CD4-positive, CD25-positive, alpha-beta regulatory T cell (primary cell): ENCODE data around the gene HYAL2. TPM values are rescaled to one million over a fixed set of nuclear protein-coding genes. Genes with fewer than 3 reads are reported as not detected.

Experiments
- ATAC-seq, 2 donors: fragments of 150-1000 bp; cut with Tn5 transposase; one replicate each; pipeline ENCODE4 v1.10.0; 2021; ENCODE audit warnings: low read depth in 2 of 2, moderate number of reproducible peaks in 2 of 2, moderate library complexity in 1 of 2
- DNase-seq, 3 donors: peaks; one replicate each; pipeline versions ENCODE4 v3.0.0 to v3.0.0-alpha.2; 2012 to 2022; ENCODE audit warnings: mixed read lengths in 1 of 3
- H3K27ac ChIP-seq: one replicate; pipeline ENCODE4 v1.7.0; 2013; ENCODE audit warnings: mild to moderate bottlenecking, low read length; ENCODE audit not compliant: insufficient read depth, poor library complexity, severe bottlenecking
- H3K27me3 ChIP-seq: one replicate; pipeline ENCODE4 v1.7.0; 2013; ENCODE audit warnings: low read length; ENCODE audit not compliant: control insufficient read depth, insufficient read depth
- H3K36me3 ChIP-seq: one replicate; pipeline ENCODE4 v1.7.0; 2013; ENCODE audit warnings: mild to moderate bottlenecking, low read length, moderate library complexity; ENCODE audit not compliant: control insufficient read depth, insufficient read depth
- H3K4me1 ChIP-seq: 2 replicates; pipeline ENCODE4 v1.7.0; 2013; ENCODE audit warnings: mild to moderate bottlenecking, low read length; ENCODE audit not compliant: insufficient read depth, control insufficient read depth, poor library complexity, severe bottlenecking
- H3K4me3 ChIP-seq: one replicate; pipeline ENCODE4 v1.7.0; 2013; ENCODE audit warnings: low read depth, mild to moderate bottlenecking, low read length, moderate library complexity
- H3K9me3 ChIP-seq, 2 experiments: 1 replicate in 1 of 2; 2 replicates in 1 of 2; pipeline ENCODE4 v1.7.0; 2013; ENCODE audit warnings: low read length in 2 of 2, mild to moderate bottlenecking in 1 of 2, moderate library complexity in 1 of 2; ENCODE audit not compliant: control insufficient read depth in 2 of 2
- H3K27ac Mint-ChIP-seq, 3 donors: one replicate each; pipeline ENCODE4 v1.8.0; 2020 to 2022; ENCODE audit warnings: mild to moderate bottlenecking in 3 of 3, mixed read lengths in 3 of 3, moderate library complexity in 2 of 3
- H3K27me3 Mint-ChIP-seq: one replicate; pipeline ENCODE4 v1.8.0; 2022; ENCODE audit warnings: mild to moderate bottlenecking, mixed read lengths
- H3K36me3 Mint-ChIP-seq: one replicate; pipeline ENCODE4 v1.8.0; 2020; ENCODE audit warnings: mixed read lengths
- H3K4me1 Mint-ChIP-seq, 4 donors: one replicate each; pipeline ENCODE4 v1.8.0; 2020 to 2022; ENCODE audit warnings: mixed read lengths in 4 of 4, mild to moderate bottlenecking in 1 of 4
- H3K4me3 Mint-ChIP-seq, 4 donors: one replicate each; pipeline ENCODE4 v1.8.0; 2020 to 2022; ENCODE audit warnings: mild to moderate bottlenecking in 4 of 4, mixed read lengths in 4 of 4, moderate library complexity in 3 of 4
- H3K9me3 Mint-ChIP-seq, 7 donors: one replicate each; pipeline ENCODE4 v1.8.0; 2020 to 2022; ENCODE audit warnings: mixed read lengths in 7 of 7, mild to moderate bottlenecking in 3 of 7, moderate library complexity in 2 of 7
- polyA plus RNA-seq, 4 donors: library from polyadenylated mRNA; unstranded; fragments of 300-500 nt; fragmentation: Illumina TruSeq; gene quantifications; one replicate each; pipeline ENCODE4 v1.2.3, GENCODE V29; 2021
- total RNA-seq: library from RNA; stranded (reverse); gene quantifications from one replicate; pipeline ENCODE4 v1.2.3, GENCODE V29; 2022

HYAL2 gene
- total and polyA plus RNA-seq, 5 donors from 2014 or later, result 1.5 to 6.5 (median 4.8) TPM

- Mint-ChIP-seq H3K9me3 (no peaks in the 10 kb centered on the region), H3K4me3 (peak overlapping the region; percentile 77 to 96 (median 93)), H3K27me3 (no peaks in the 10 kb centered on the region), H3K4me1 (peaks cover 2 to 40% (median 11%) of the 10 kb centered on the region in 4 donors), H3K27ac (no peak overlapping the region), H3K36me3 (peaks cover 6% of the 10 kb centered on the region)
- Histone ChIP-seq H3K27ac (no peak overlapping the region), H3K4me1 (peaks cover 31% of the 10 kb centered on the region), H3K27me3 (no peaks in the 10 kb centered on the region), H3K9me3 (no peaks in the 10 kb centered on the region), H3K4me3 (no peak overlapping the region), H3K36me3 (peaks cover 21% of the 10 kb centered on the region)
- no peak for ATAC-seq
- DNase-seq, result no peak
These were observed 3.1 kb upstream of the HYAL2 start for GRCh38 chr3:50325497-50326181.

DNA sequence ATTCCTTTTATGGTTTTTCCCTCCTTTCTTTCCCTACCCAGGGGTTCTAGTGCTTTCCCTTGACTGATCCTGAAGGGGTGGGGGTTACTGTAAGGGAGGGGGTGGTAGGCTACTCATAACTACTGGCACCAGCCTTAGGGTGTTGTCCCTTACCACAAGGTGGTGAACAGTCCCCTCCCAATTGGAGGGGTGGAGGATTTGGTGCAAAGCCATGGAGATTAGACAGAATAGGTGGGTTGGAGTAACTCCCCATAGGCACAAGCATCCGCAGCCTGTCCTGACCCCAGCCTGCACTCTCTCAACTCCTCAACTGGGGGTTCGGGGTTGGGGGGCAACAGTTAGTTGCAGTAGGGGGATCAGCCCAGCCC lies 2.6 kb upstream of the HYAL2 start:
- no peak overlapping the region for H3K27ac ChIP-seq
- Mint-ChIP-seq H3K4me1 (peaks cover 2 to 45% (median 11%) of the 10 kb centered on the region in 4 donors), H3K4me3 (peak overlapping the region in 3 of 4 donors; percentile 37 to 94 (median 80)), H3K27me3 (no peaks in the 10 kb centered on the region), H3K27ac (peak overlapping the region in 2 of 3 donors; percentile 49 to 83), H3K9me3 (no peaks in the 10 kb centered on the region), H3K36me3 (peaks cover 6% of the 10 kb centered on the region)
- no peaks in the 10 kb centered on the region for H3K27me3 ChIP-seq
- no peak overlapping the region for H3K4me3 ChIP-seq
- H3K4me1 ChIP-seq, result peaks cover 37% of the 10 kb centered on the region
- H3K36me3 ChIP-seq, result peaks cover 16% of the 10 kb centered on the region
- no peak for ATAC-seq
- H3K9me3 ChIP-seq, result no peaks in the 10 kb centered on the region
- no peak for DNase-seq

DNA sequence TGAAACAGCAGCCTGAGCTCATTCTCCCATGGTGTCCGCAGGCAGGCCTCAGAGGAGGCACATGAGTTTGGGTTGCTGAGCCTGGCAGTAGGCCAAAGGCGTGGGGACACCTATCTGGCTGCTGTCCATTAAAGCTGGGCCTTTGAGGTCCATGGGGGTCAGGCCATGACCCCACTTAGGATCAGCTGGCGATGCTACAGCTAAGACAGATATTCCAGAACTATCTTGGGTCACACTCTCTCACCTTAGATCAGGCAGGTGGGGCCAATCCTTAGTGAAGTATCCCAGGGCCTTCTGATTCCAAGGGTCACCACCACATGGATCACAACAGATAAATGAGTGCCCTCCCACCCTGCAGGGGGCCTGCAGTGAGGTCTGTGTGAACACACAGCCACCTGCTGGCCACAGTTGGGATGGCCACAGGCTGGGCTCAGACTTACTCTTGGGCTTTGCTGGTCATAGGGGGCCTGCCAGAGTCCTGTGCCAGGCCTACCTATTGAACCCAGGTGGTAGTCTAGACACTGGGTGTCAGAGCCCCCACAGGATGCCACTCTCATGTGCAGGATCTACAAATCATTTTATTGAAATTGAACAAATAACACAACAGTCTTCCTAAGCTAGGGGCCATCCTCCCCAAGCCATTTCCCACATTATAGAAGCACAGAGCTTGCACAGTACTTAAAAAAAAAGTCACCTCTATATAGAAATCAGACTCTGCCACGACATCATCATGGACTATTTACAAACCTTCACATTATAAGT lies 2.0 kb upstream of the HYAL2 start:
- H3K4me1 ChIP-seq, result peaks cover 42% of the 10 kb centered on the region
- no peaks in the 10 kb centered on the region for H3K27me3 Mint-ChIP-seq

DNA sequence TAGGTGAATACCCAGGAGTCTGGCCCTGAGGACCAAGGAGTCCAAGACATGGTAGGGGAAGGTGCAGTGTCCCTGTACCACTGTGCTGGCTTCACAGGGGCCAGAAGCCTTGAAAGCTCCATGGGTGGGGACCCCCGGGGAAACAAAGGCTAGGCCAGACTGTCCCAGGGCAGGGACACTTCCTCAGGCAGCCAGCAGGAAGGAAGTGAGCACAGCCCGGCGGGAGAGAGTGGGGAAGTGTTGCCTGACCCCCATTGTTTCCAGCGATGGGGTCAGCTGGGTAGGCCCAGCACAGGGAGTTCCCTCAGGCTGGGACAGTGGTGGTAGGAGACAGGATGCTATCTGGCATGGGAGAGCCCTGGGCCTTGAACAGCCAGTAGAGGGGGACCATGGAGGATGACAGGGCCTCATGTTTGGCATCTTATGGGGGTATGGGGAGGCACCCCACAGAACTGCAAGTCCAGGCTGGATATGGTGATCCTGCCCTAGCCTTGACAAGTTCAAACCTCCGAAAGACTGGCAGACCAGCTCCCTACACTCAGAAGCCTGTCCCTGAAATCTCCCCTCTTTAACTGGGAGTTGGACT lies 1.2 kb upstream of the HYAL2 start:
- Histone ChIP-seq H3K27me3 (no peaks in the 10 kb centered on the region), H3K9me3 (no peaks in the 10 kb centered on the region), H3K27ac (no peak overlapping the region), H3K4me3 (no peak overlapping the region), H3K4me1 (peaks cover 42% of the 10 kb centered on the region), H3K36me3 (peaks cover 10% of the 10 kb centered on the region)
- H3K36me3 Mint-ChIP-seq, result peaks cover 6% of the 10 kb centered on the region
- no peaks in the 10 kb centered on the region for H3K27me3 Mint-ChIP-seq
- peak overlapping the region; percentile 38 to 94 (median 71) for H3K4me3 Mint-ChIP-seq
- no peak for DNase-seq
- H3K9me3 Mint-ChIP-seq, result no peaks in the 10 kb centered on the region
- peak overlapping the region; percentile 58 to 83 (median 71) for H3K27ac Mint-ChIP-seq
- peaks cover 5 to 55% (median 16%) of the 10 kb centered on the region in 4 donors for H3K4me1 Mint-ChIP-seq
- no peak for ATAC-seq

More for the DNA sequence above, 2.0 kb upstream of the HYAL2 start:
- Mint-ChIP-seq H3K4me3 (peak overlapping the region in 3 of 4 donors; percentile 11 to 94 (median 80)), H3K9me3 (no peaks in the 10 kb centered on the region), H3K27ac (peak overlapping the region; percentile 43 to 83 (median 58)), H3K4me1 (peaks cover 5 to 51% (median 14%) of the 10 kb centered on the region in 4 donors), H3K36me3 (peaks cover 6% of the 10 kb centered on the region)
- Histone ChIP-seq H3K27ac (no peak overlapping the region), H3K9me3 (no peaks in the 10 kb centered on the region), H3K27me3 (no peaks in the 10 kb centered on the region), H3K4me3 (no peak overlapping the region), H3K36me3 (peaks cover 10% of the 10 kb centered on the region)
- peak; percentile 46 to 64 (median 46) for DNase-seq
- ATAC-seq, result no peak

DNA sequence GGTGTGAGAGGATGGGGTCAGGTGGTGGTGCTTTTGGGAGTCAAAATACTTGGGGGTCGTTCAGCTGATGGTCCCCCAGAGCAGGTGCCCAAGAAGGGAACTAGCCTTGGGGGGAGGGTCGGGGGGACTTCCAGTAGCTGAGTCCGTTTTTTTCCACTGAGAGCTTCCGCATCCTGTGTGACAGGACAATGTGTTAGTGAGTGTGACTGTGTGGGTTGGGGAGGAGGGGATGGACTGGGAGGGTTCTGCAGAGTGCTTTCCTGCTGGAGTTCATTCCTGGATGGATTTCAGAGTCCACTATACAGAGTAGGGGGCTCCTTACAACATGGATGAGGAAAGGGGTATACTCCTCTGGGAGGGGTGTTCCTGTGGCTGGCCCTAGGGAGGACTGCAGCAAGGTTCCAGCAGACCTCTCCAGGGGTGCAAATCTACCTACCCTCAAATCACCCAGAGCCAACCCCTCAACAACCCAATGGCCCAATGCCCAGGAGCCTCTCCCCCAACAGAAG lies 601 bp upstream of the HYAL2 start:
- no peaks in the 10 kb centered on the region for H3K9me3 Mint-ChIP-seq
- H3K27me3 ChIP-seq, result no peaks in the 10 kb centered on the region
- H3K36me3 ChIP-seq, result peaks cover 10% of the 10 kb centered on the region
- peaks cover 2% of the 10 kb centered on the region for H3K36me3 Mint-ChIP-seq
- H3K4me1 ChIP-seq, result peaks cover 36% of the 10 kb centered on the region
- peak overlapping the region; percentile 38 to 94 (median 71) for H3K4me3 Mint-ChIP-seq
- H3K4me3 ChIP-seq, result no peak overlapping the region
- no peak overlapping the region for H3K27ac ChIP-seq
- H3K27me3 Mint-ChIP-seq, result no peaks in the 10 kb centered on the region
- ATAC-seq, result no peak
- DNase-seq, result no peak
- H3K4me1 Mint-ChIP-seq, result peaks cover 7 to 53% (median 13%) of the 10 kb centered on the region in 4 donors
- peak overlapping the region in 2 of 3 donors; percentile 58 to 77 for H3K27ac Mint-ChIP-seq
- H3K9me3 ChIP-seq, result no peaks in the 10 kb centered on the region

DNA sequence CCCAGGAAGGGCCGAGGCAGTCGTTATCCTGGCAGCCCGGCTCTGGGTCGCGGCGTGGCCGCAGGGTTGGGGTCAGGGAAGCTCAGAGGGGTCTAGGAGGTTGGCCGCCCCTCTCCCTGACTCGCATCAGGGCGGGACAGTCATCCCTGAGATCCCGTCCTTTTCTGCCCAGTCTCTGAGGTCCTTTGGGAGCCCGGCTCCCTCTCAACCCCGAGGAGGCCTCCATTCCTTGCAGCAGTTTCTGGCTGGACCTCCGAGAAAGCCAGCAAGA lies 495 bp downstream of the HYAL2 start:
- Mint-ChIP-seq H3K36me3 (no peaks in the 10 kb centered on the region), H3K4me3 (peak overlapping the region; percentile 41 to 94 (median 82)), H3K27ac (no peak overlapping the region), H3K9me3 (no peaks in the 10 kb centered on the region), H3K4me1 (peaks cover 5 to 51% (median 13%) of the 10 kb centered on the region in 4 donors), H3K27me3 (no peaks in the 10 kb centered on the region)
- no peak for DNase-seq
- H3K4me3 ChIP-seq, result no peak overlapping the region
- H3K9me3 ChIP-seq, result no peaks in the 10 kb centered on the region
- peaks cover 10% of the 10 kb centered on the region for H3K36me3 ChIP-seq
- no peak for ATAC-seq
- H3K4me1 ChIP-seq, result peaks cover 34% of the 10 kb centered on the region
- H3K27me3 ChIP-seq, result no peaks in the 10 kb centered on the region
- H3K27ac ChIP-seq, result peak overlapping the region; percentile 76

DNA sequence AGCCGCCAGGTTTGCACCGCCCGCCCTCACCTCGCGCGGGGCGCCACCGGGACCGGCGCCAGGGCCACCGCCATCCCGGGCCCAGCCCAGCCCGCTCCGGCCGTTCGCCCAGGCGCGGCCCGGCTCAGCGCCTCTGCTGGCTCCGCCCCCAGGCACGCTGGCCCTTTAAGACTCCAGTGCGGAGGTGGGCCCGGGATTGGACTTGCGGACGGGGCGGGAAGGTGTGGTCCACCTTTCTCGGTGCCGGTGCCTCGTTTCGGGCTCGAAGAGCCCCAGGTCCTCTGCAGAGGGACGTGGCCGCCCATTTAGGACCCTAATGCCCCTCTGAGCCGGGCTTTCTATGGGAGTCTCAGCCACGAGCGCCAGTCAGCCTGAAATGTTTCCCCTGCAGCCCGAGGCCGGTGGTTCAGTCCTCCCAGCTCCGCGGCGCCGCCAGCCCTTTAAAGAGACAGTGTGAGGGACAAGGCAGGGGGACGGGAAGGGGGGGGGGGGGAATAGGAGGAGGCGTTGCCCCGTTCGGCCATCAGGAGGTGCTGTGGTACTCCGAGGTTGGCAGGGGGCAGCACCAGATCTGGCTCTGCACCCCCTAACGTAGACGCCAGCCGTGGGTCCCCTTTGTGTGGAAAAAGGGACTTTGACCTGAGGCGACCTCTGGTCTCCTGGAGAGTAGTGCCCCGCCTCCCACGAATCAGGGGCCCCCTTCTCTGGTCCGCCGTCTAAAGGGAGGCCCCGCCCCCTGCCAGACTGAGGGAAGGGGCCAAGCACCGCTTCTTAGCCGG lies 1.0 kb downstream of the HYAL2 start:
- Histone ChIP-seq H3K27ac (peak overlapping the region; percentile 76), H3K4me3 (peak overlapping the region; percentile 19), H3K36me3 (peaks cover 10% of the 10 kb centered on the region), H3K9me3 (no peaks in the 10 kb centered on the region), H3K27me3 (no peaks in the 10 kb centered on the region), H3K4me1 (peaks cover 37% of the 10 kb centered on the region)
- H3K9me3 Mint-ChIP-seq, result no peaks in the 10 kb centered on the region
- peaks cover 6 to 52% (median 15%) of the 10 kb centered on the region in 4 donors for H3K4me1 Mint-ChIP-seq
- peak; percentile 70 to 91 (median 85) for DNase-seq
- H3K27me3 Mint-ChIP-seq, result no peaks in the 10 kb centered on the region
- H3K4me3 Mint-ChIP-seq, result peak overlapping the region; percentile 86 to 94 (median 90)
- H3K27ac Mint-ChIP-seq, result peak overlapping the region; percentile 88 to 95 (median 89)
- ATAC-seq, result peak; percentile 71 to 76
- peaks cover under 1% of the 10 kb centered on the region for H3K36me3 Mint-ChIP-seq
